Fibroblast of the aortic adventitia (primary cell): ENCODE data around the gene TEX14. TPM values are rescaled to one million over a fixed set of nuclear protein-coding genes. Genes with fewer than 3 reads are reported as not detected.
"Not testable (repeated sequence)": the region's sequence is repeated elsewhere in the genome, so short reads cannot be mapped to it uniquely, and the experiment has no call there.

Source experiments
- DNase-seq: peaks from one replicate; pipeline ENCODE4 v3.0.0-alpha.2; 2010; ENCODE audit warnings: low read depth
- H3K4me3 ChIP-seq: 2 replicates; pipeline ENCODE4 v1.5.1; 2011; ENCODE audit warnings: low read depth, mild to moderate bottlenecking, control low read depth, low read length, moderate library complexity
- total RNA-seq: library from RNA; depleted of rRNA; stranded (reverse); fragments of >200 nt; gene quantifications from 2 replicates; pipeline ENCODE4 v1.2.3, GENCODE V29; 2012; ENCODE audit warnings: low replicate concordance
- TF ChIP-seq, protein P1 (sequence below): IDR thresholded peaks from 2 replicates; pipeline ENCODE4 v1.5.1; 2011; ENCODE audit warnings: mild to moderate bottlenecking, low read length, control low read depth, inconsistent platforms; ENCODE audit not compliant: insufficient read depth

Gene TEX14
- total RNA-seq, 1 donor, result not detected

DNA sequence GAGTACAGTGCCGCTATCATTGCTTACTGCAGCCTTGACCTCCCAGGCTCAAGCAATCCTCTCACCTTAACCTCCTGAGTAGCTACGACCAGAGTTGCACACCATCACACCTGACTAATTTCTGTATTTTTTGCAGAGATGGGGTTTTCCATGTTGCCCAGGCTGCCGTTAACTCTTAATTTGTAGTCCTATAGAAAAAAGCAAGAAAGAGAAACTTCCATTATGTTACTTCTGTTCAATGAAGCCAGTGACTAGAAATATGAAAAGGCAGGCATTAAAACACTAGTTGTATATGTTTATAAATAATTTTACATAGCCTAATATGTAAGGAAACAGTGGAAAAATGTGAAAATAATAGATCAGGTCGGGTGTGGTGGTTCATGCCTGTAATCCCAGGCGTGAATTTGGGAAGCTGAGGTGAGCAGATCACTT, 10.2 kb upstream of the TEX14 start:
- TF ChIP-seq, protein P1, sequence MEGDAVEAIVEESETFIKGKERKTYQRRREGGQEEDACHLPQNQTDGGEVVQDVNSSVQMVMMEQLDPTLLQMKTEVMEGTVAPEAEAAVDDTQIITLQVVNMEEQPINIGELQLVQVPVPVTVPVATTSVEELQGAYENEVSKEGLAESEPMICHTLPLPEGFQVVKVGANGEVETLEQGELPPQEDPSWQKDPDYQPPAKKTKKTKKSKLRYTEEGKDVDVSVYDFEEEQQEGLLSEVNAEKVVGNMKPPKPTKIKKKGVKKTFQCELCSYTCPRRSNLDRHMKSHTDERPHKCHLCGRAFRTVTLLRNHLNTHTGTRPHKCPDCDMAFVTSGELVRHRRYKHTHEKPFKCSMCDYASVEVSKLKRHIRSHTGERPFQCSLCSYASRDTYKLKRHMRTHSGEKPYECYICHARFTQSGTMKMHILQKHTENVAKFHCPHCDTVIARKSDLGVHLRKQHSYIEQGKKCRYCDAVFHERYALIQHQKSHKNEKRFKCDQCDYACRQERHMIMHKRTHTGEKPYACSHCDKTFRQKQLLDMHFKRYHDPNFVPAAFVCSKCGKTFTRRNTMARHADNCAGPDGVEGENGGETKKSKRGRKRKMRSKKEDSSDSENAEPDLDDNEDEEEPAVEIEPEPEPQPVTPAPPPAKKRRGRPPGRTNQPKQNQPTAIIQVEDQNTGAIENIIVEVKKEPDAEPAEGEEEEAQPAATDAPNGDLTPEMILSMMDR, result no peak
- DNase-seq, result no peak
- no peak overlapping the region for H3K4me3 ChIP-seq

DNA sequence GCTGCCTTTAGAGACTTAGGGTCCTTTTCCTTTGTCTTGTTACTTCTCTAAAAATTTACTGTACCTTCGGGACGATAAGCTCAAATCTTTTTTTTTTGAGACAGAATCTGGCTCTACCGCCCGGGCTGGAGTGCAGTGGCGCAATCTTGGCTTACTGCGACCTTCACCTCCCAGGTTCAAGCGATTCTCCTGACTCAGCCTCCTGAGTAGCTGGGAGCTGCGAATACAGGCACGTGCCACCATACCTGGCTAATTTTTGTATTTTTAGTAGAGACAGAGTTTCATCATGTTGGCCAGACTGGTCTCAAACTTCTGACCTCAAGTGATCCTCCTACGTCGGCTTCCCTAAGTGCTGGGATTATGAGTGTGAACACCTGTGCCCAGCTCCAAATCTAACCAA, 7.9 kb upstream of the TEX14 start:
- DNase-seq, result no peak
- no peak overlapping the region for H3K4me3 ChIP-seq
- TF ChIP-seq, protein P1, result no peak

DNA sequence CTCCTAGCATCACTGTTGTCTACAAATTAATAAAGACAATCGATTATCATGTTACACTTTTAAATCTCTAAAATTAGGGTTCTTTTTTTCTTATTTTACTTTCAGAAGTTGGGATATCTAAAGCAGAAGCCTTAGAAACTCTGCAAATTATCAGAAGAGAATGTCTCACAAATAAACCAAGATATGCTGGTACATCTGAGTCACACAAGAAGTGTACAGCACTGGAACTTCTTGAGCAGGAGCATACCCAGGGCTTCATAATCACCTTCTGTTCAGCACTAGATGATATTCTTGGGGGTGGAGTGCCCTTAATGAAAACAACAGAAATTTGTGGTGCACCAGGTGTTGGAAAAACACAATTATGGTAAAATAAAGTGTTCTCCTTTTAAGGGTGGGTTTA, 3.0 kb upstream of the TEX14 start:
- no peak for DNase-seq
- no peak overlapping the region for H3K4me3 ChIP-seq
- TF ChIP-seq, protein P1, result no peak

DNA sequence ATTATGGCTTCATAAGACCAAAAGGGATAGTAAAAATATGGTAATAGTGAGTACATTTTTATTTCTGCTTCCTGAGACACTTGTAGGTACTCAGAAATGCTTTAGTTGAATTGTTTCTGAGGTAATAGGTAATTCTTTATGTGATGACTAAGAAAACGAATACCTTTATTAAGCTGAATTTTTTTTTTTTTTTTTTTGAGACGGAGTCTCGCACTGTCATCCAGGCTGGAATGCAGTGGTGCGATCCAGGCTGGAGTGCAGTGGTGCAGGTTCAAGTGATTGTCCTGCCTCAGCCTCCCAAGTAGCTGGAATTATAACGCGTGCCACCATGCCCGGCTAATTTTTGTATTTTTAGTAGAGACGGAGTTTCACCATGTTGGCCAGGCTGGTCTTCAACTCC, 2.5 kb upstream of the TEX14 start:
- TF ChIP-seq, protein P1, result no peak
- no peak for DNase-seq
- no peak overlapping the region for H3K4me3 ChIP-seq

DNA sequence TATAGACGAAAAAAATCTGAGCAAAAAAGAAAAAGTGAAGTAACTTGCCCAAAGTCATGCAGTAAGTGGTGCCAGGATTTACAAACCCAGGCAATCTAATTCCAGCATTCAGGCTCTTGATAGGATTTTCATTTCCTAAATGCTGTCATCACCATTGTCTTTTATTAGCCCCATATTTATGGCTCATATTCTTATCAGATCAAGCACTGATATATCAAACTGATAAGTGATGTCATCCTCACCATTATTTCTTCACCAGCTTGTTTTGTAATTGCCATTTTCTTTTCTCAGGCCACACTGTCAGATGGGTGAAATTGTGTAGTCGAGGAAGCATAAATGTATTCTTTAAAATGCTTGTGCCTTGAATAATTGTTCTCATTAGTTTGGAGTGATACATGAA, 1.9 kb upstream of the TEX14 start:
- DNase-seq, result peak; percentile 9
- no peak overlapping the region for H3K4me3 ChIP-seq
- TF ChIP-seq, protein P1, result no peak

DNA sequence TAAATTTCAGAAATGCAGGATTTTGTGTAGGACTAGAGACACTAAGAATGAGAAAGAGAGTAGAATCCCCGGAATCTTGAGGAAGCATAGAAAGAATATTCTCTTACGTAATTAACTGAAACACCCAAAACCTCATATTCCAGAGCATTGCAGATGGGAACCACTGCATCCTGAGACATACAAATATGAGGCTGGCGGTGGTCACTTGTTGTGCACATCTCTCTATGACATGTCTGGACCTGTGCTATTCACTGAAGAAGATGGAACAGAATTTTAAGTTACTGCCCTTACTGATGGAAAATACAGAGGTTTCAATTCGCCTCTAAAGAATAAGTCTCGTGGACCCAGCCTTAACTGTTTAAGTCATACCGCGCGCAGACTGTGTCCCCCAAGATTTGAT, 1.4 kb upstream of the TEX14 start:
- peak; percentile 32 for DNase-seq
- TF ChIP-seq, protein P1, result no peak

DNA sequence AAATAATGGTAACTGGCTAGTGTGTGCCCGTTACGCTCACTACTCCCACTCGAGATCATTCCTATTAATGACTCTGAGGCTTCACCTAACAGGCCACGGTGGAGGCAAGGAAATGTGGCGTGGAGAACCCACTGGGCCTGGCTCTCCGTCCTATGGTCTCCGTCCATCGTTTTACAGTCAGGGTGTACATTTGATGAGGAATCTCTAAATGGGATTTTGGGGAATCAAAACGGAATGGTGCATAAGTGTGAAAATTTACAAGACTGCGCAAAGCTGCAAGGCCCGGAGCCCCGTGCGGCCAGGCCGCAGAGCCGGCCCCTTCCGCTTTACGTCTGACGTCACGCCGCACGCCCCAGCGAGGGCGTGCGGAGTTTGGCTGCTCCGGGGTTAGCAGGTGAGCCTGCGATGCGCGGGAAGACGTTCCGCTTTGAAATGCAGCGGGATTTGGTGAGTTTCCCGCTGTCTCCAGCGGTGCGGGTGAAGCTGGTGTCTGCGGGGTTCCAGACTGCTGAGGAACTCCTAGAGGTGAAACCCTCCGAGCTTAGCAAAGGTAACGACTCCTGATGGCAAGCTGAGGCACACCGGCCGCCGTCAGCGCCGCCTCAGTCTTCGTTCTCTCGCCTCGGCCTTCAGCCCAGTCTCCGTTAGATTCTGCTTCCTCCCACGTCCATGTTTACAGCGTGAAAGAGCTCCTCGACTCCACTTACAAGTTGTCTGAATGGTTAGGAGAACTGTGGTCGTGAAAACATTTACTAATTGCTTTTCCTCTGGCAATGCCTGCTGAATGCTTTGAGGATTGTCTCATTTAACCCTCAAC, 602 bp upstream of the TEX14 start, which contains the start of gene RAD51C:
Gene RAD51C (plus strand): TSS at position 364 of the 817 bp plus-strand sequence. CDS start 42 bp downstream, at position 406.
- peak; percentile 77 for DNase-seq
- TF ChIP-seq, protein P1, result peak; percentile 4
- peak within 1 kb of the TSS; percentile 87 for H3K4me3 ChIP-seq

More for the DNA sequence above, 1.4 kb upstream of the TEX14 start:
- H3K4me3 ChIP-seq, result peak overlapping the region; percentile 87

DNA sequence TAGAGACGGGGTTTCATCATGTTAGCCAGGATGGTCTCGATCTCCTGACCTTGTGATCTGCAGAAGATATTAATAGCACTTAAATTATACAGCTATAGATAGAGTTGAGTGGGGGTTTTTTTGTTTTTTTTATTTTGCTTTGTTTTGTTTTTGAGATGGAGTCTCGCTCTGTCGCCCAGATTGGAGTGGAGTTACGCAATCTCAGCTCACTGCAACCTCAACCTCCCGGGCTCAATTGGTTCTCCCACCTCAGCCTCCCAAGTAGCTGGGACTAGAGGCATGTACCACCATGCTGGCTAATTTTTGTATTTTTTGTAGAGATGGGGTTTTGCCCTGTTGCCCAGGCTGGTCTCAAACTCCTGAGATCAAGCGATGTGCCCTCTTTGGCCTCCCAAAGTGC, 1.8 kb downstream of the TEX14 start:
- H3K4me3 ChIP-seq, DNase-seq: not testable (repeated sequence)
